ENCODE results near the gene R3HDM1.

The R3HDM1 gene

DNA sequence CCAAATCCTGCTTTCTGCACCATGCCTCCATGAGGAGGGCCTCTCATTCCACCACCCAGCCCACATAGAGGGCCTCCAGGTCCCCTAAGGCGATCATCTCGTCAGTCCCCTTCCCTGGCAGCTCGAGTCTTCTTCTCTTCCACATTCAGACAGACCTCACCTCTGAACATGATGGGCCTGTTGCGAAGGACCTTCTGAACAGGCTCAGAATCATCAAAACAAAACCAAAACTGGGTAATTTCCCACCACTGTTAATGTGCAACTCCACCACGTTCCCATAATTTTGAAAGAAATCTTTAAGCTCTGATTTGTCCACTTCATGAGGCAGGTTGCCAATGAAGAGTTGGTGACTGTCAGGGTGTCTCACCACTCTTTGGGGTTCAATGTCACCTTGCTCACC is 20.7 kb upstream of the R3HDM1 start:
- Histone ChIP-seq H3K9me2 (replicated peaks; ENCODE audit: control insufficient read depth, low read length) (no peaks in the 10 kb centered on the region; the same call in 1 of the 2 replicates), H3F3A (ENCODE audit: control insufficient read depth, insufficient read depth) (no peaks in the 10 kb centered on the region), H3K4me2 (ENCODE audit: low read length) (no peak overlapping the region), H3K36me3 (ENCODE audit: control insufficient read depth, low read length) (peaks cover 19% of the 10 kb centered on the region), H3K4me3 (ENCODE audit: low read length) (no peak overlapping the region), H3K4me1 (ENCODE audit: control insufficient read depth, low read length) (no peaks in the 10 kb centered on the region), H4K20me1 (ENCODE audit: control insufficient read depth, insufficient read depth, low read depth, low read length) (no peaks in the 10 kb centered on the region), H3K9me3 (ENCODE audit: control insufficient read depth, insufficient read depth, low read length) (peaks cover 23% of the 10 kb centered on the region), H3K79me2 (ENCODE audit: control insufficient read depth, low read length) (peaks cover 29% of the 10 kb centered on the region), H3K27me3 (ENCODE audit: control insufficient read depth, low read length) (no peaks in the 10 kb centered on the region), H3K27ac (ENCODE audit: low read depth, low read length) (no peak overlapping the region)
- TF ChIP-seq CTCF (IDR thresholded peaks at IDR 0.05; ENCODE audit: low read depth, low read length, poor library complexity, severe bottlenecking) (no peak), EZH2phosphoT487 (IDR thresholded peaks at IDR 0.05; ENCODE audit: borderline replicate concordance, low read length) (no peak)

- no peaks in the 10 kb centered on the region for H3K4me1 ChIP-seq (ENCODE audit: control insufficient read depth, low read length)
- H3K4me2 ChIP-seq (ENCODE audit: low read length), result no peak overlapping the region
- no peak overlapping the region for H3K4me3 ChIP-seq (ENCODE audit: low read length)
- H3K9me3 ChIP-seq (ENCODE audit: control insufficient read depth, insufficient read depth, low read length), result peaks cover 23% of the 10 kb centered on the region
- no peak for TF ChIP-seq EZH2phosphoT487 (IDR thresholded peaks at IDR 0.05; ENCODE audit: borderline replicate concordance, low read length)
- TF ChIP-seq CTCF (IDR thresholded peaks at IDR 0.05; ENCODE audit: low read depth, low read length, poor library complexity, severe bottlenecking), result no peak
- H3K27ac ChIP-seq (ENCODE audit: low read depth, low read length), result no peak overlapping the region
- H3F3A ChIP-seq (ENCODE audit: control insufficient read depth, insufficient read depth), result no peaks in the 10 kb centered on the region
- H3K9me2 ChIP-seq (replicated peaks; ENCODE audit: control insufficient read depth, low read length), result no peaks in the 10 kb centered on the region; the same call in 1 of the 2 replicates
- no peaks in the 10 kb centered on the region for H3K27me3 ChIP-seq (ENCODE audit: control insufficient read depth, low read length)
- H3K36me3 ChIP-seq (ENCODE audit: control insufficient read depth, low read length), result peaks cover 19% of the 10 kb centered on the region
- H4K20me1 ChIP-seq (ENCODE audit: control insufficient read depth, insufficient read depth, low read depth, low read length), result no peaks in the 10 kb centered on the region
- H3K79me2 ChIP-seq (ENCODE audit: control insufficient read depth, low read length), result peaks cover 29% of the 10 kb centered on the region
Measured at GRCh38 chr2:135512099-135512498, 19.2 kb upstream of the R3HDM1 start.

- Histone ChIP-seq H3K27ac (ENCODE audit: low read depth, low read length) (no peak overlapping the region), H3K9me2 (replicated peaks; ENCODE audit: control insufficient read depth, low read length) (no peaks in the 10 kb centered on the region), H3K27me3 (ENCODE audit: control insufficient read depth, low read length) (no peaks in the 10 kb centered on the region), H3K36me3 (ENCODE audit: control insufficient read depth, low read length) (peaks cover 48% of the 10 kb centered on the region), H3K4me2 (ENCODE audit: low read length) (no peak overlapping the region), H3K4me1 (ENCODE audit: control insufficient read depth, low read length) (peaks cover 18% of the 10 kb centered on the region), H3K79me2 (ENCODE audit: control insufficient read depth, low read length) (peaks cover 90% of the 10 kb centered on the region), H3F3A (ENCODE audit: control insufficient read depth, insufficient read depth) (no peaks in the 10 kb centered on the region), H3K9me3 (ENCODE audit: control insufficient read depth, insufficient read depth, low read length) (no peaks in the 10 kb centered on the region), H4K20me1 (ENCODE audit: control insufficient read depth, insufficient read depth, low read depth, low read length) (no peaks in the 10 kb centered on the region), H3K4me3 (ENCODE audit: low read length) (no peak overlapping the region)
- TF ChIP-seq CTCF (IDR thresholded peaks at IDR 0.05; ENCODE audit: low read depth, low read length, poor library complexity, severe bottlenecking) (no peak), EZH2phosphoT487 (IDR thresholded peaks at IDR 0.05; ENCODE audit: borderline replicate concordance, low read length) (no peak)
Measured at GRCh38 chr2:135525786-135526185, 5.5 kb upstream of the R3HDM1 start.
